ENCODE data around the gene AFAP1. TPM values are rescaled to one million over a fixed set of nuclear protein-coding genes. Genes with fewer than 3 reads are reported as not detected.

Gene AFAP1
- total RNA-seq, 1 donor from 2014 or later: 84.9 TPM

DNA sequence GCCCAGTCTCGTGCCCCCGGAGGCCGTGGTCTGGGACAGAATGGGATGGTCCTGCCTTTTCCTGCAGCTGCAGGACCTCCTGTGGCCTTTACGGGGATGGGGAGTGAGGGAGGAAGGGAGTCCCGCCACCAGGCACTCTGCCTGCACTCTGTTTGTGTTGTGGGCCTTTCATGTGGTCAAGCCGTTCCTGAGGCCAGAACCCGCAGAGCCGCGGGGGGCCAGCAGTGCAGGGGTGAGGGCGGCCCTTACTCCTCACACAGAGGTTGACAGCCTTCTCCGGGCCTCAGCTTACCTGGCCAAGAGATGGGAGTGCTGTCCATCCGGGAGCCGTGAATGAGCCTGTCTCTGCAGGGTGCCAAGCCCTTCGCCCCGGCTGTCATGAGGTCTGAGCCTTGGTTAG is 230.7 kb downstream of the AFAP1 start:
- intact Hi-C loops (cut with DNase I): no loop called here
- no peak for DNase-seq (ENCODE audit: low spot score in 2 of 2)
- TF ChIP-seq, protein P1, sequence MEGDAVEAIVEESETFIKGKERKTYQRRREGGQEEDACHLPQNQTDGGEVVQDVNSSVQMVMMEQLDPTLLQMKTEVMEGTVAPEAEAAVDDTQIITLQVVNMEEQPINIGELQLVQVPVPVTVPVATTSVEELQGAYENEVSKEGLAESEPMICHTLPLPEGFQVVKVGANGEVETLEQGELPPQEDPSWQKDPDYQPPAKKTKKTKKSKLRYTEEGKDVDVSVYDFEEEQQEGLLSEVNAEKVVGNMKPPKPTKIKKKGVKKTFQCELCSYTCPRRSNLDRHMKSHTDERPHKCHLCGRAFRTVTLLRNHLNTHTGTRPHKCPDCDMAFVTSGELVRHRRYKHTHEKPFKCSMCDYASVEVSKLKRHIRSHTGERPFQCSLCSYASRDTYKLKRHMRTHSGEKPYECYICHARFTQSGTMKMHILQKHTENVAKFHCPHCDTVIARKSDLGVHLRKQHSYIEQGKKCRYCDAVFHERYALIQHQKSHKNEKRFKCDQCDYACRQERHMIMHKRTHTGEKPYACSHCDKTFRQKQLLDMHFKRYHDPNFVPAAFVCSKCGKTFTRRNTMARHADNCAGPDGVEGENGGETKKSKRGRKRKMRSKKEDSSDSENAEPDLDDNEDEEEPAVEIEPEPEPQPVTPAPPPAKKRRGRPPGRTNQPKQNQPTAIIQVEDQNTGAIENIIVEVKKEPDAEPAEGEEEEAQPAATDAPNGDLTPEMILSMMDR (IDR thresholded peaks at IDR 0.05): no peak
- Histone ChIP-seq H3K9me3 (no peaks in the 10 kb centered on the region), H3K27me3 (no peaks in the 10 kb centered on the region), H3K4me3 (no peak overlapping the region), H3K36me3 (no peaks in the 10 kb centered on the region), H3K27ac (no peak overlapping the region), H3K4me1 (no peaks in the 10 kb centered on the region)

Other genes starting within 250 kb of the AFAP1 start
- 30.8 TPM for gene ABLIM2, start 219.0 kb upstream of the AFAP1 start, total RNA-seq